CD14-positive monocyte (primary cell): ENCODE data around the gene SGCA. TPM values are rescaled to one million over a fixed set of nuclear protein-coding genes. Genes with fewer than 3 reads are reported as not detected.
A peak's percentile ranks its signal among the peaks of the same experiment; 100 is the strongest.

Source experiments
- DNase-seq, 3 donors: peaks; one replicate each; pipeline ENCODE4 v3.0.0-alpha.2; 2011 to 2022
- H2AFZ ChIP-seq: 2 replicates; pipeline ENCODE4 v1.6.0; 2012; ENCODE audit warnings: mild to moderate bottlenecking, low read depth, low read length, inconsistent platforms; ENCODE audit not compliant: insufficient read depth, poor library complexity, severe bottlenecking
- H3K27ac ChIP-seq, 2 donors: 1 replicate in 1 of 2; 2 replicates in 1 of 2; pipeline ENCODE4 v1.5.1; 2012 to 2013; ENCODE audit warnings: low read length in 2 of 2, control low read depth in 1 of 2, inconsistent platforms in 1 of 2, low read depth in 1 of 2, mild to moderate bottlenecking in 1 of 2
- H3K27me3 ChIP-seq, 2 donors: one replicate each; pipeline versions ENCODE4 v1.6.0 to v1.6.1; 2011 to 2013; ENCODE audit warnings: low read length in 2 of 2; ENCODE audit not compliant: control insufficient read depth in 2 of 2, insufficient read depth in 2 of 2
- H3K36me3 ChIP-seq, 2 donors: replicated peaks in 1 of 2; 1 replicate in 1 of 2; 2 replicates in 1 of 2; pipeline versions ENCODE4 v1.5.1 to v1.6.1; 2012 to 2013; ENCODE audit warnings: low read length in 2 of 2, control low read depth in 1 of 2, inconsistent platforms in 1 of 2, mild to moderate bottlenecking in 1 of 2; ENCODE audit not compliant: insufficient read depth in 2 of 2, control insufficient read depth in 1 of 2
- H3K4me1 ChIP-seq, 2 donors: 1 replicate in 1 of 2; 2 replicates in 1 of 2; pipeline versions ENCODE4 v1.5.1 to v1.6.1; 2012 to 2013; ENCODE audit warnings: low read length in 2 of 2, control low read depth in 1 of 2, inconsistent platforms in 1 of 2, mild to moderate bottlenecking in 1 of 2, moderate library complexity in 1 of 2; ENCODE audit not compliant: insufficient read depth in 2 of 2, control insufficient read depth in 1 of 2
- H3K4me2 ChIP-seq: replicated peaks from 2 replicates; pipeline ENCODE3; 2012; ENCODE audit warnings: low read length, moderate library complexity, mild to moderate bottlenecking; ENCODE audit not compliant: poor library complexity, severe bottlenecking; ENCODE audit errors: extremely low read depth
- H3K4me3 ChIP-seq, 3 experiments: fragments of 200-600 bp in 1 of 3; sonication (generic) in 1 of 3; replicated peaks in 1 of 3; 1 replicate in 2 of 3; 2 replicates in 1 of 3; pipeline ENCODE4 v1.5.1; 2011 to 2013; ENCODE audit warnings: low read length in 3 of 3, mild to moderate bottlenecking in 3 of 3, control low read depth in 2 of 3, low read depth in 2 of 3, inconsistent platforms in 1 of 3, moderate library complexity in 1 of 3
- H3K79me2 ChIP-seq: 2 replicates; pipeline ENCODE4 v1.6.0; 2012; ENCODE audit warnings: mild to moderate bottlenecking, control low read depth, inconsistent platforms, low read length, moderate library complexity; ENCODE audit not compliant: insufficient read depth
- H3K9ac ChIP-seq: 2 replicates; pipeline ENCODE4 v1.6.0; 2017; ENCODE audit warnings: low read length, mild to moderate bottlenecking; ENCODE audit not compliant: insufficient read depth, poor library complexity, severe bottlenecking
- H3K9me3 ChIP-seq, 2 donors: replicated peaks in 1 of 2; 1 replicate in 1 of 2; 2 replicates in 1 of 2; pipeline versions ENCODE4 v1.5.1 to v1.6.1; 2012 to 2013; ENCODE audit warnings: low read length in 2 of 2, control low read depth in 1 of 2; ENCODE audit not compliant: control insufficient read depth in 1 of 2, insufficient read depth in 1 of 2
- H4K20me1 ChIP-seq: 2 replicates; pipeline ENCODE4 v1.6.0; 2012; ENCODE audit warnings: mild to moderate bottlenecking, low read length, control low read depth, moderate library complexity; ENCODE audit not compliant: insufficient read depth
- H3K27ac Mint-ChIP-seq, 7 donors: one replicate each; pipeline ENCODE4 v1.8.0; 2020; ENCODE audit warnings: mild to moderate bottlenecking in 7 of 7, mixed read lengths in 7 of 7, moderate library complexity in 6 of 7, inconsistent platforms in 2 of 7
- H3K27me3 Mint-ChIP-seq, 3 donors: one replicate each; pipeline ENCODE4 v1.8.0; 2021 to 2022; ENCODE audit warnings: low read depth in 3 of 3, mild to moderate bottlenecking in 3 of 3, mixed read lengths in 3 of 3, moderate library complexity in 3 of 3, inconsistent platforms in 1 of 3
- H3K36me3 Mint-ChIP-seq, 2 donors: one replicate each; pipeline ENCODE4 v1.8.0; 2020; ENCODE audit warnings: mixed read lengths in 2 of 2, inconsistent platforms in 1 of 2, mild to moderate bottlenecking in 1 of 2
- H3K4me1 Mint-ChIP-seq: one replicate; pipeline ENCODE4 v1.8.0; 2020; ENCODE audit warnings: mild to moderate bottlenecking, mixed read lengths
- H3K4me3 Mint-ChIP-seq, 2 donors: one replicate each; pipeline ENCODE4 v1.8.0; 2020; ENCODE audit warnings: mild to moderate bottlenecking in 2 of 2, mixed read lengths in 2 of 2, moderate library complexity in 1 of 2
- H3K9me3 Mint-ChIP-seq, 7 donors: one replicate each; pipeline ENCODE4 v1.8.0; 2020 to 2022; ENCODE audit warnings: mixed read lengths in 7 of 7, mild to moderate bottlenecking in 6 of 7, moderate library complexity in 6 of 7, inconsistent platforms in 2 of 7
- CTCF ChIP-seq: fragments of 200-600 bp; IDR thresholded peaks from one replicate; pipeline ENCODE4 v1.8.0; 2022; ENCODE audit warnings: antibody characterized with exemption, mild to moderate bottlenecking
- WGBS: methylation state at CpG from one replicate; pipeline ENCODE4 v1.1.5; 2013; ENCODE audit warnings: missing lambda C conversion rate; ENCODE audit not compliant: insufficient coverage; 5-methylcytosine and 5-hydroxymethylcytosine counted together
- intact Hi-C, 2 donors: fragments of 100-400 bp; cut with micrococcal nuclease; formaldehyde crosslinking; loops; one replicate each; pipeline versions ENCODE4 v1.15.0 to v1.15.1; 2023
- polyA plus RNA-seq, 3 donors: library from polyadenylated mRNA; depleted of rRNA in 1 of 3; unstranded in 2 of 3; stranded (reverse) in 1 of 3; fragments of 300-500 nt in 2 of 3; fragments of >200 nt in 1 of 3; fragmentation: Illumina TruSeq in 2 of 3; gene quantifications; 1 replicate in 2 of 3; 2 replicates in 1 of 3; pipeline ENCODE4 v1.2.3, GENCODE V29; 2012 to 2021

SGCA gene
- polyA plus RNA-seq, 3 donors, result 0.27 to 0.89 (median 0.53) TPM

GRCh38 chr17:50147841-50148225, 18.0 kb upstream of the SGCA start:
- 9% methylated on average over 3 of the region's 5 CpGs for WGBS
- peak overlapping the region; percentile 90 for H3K9ac ChIP-seq
- H3K27ac Mint-ChIP-seq, result peak overlapping the region; percentile 95 to 98 (median 96)
- H3K9me3 Mint-ChIP-seq, result peaks cover 0 to 4% (median 0%) of the 10 kb centered on the region in 7 donors
- peak overlapping the region; percentile 100 for H3K4me3 Mint-ChIP-seq
- DNase-seq, result no peak
- no peak overlapping the region for H2AFZ ChIP-seq
- H3K4me3 ChIP-seq, result peak overlapping the region; percentile 83 to 100 (median 95)
- peaks cover 41 to 45% of the 10 kb centered on the region in 2 donors for H3K36me3 Mint-ChIP-seq
- peak overlapping the region; percentile 83 to 93 for H3K27ac ChIP-seq
- peaks cover 0 to 2% (median 1%) of the 10 kb centered on the region in 3 donors for H3K27me3 Mint-ChIP-seq
- H3K4me1 Mint-ChIP-seq, result peaks cover 60% of the 10 kb centered on the region
- intact Hi-C loops, result loop anchor here in 1 of 2 donors (1.0 kb wide), 2 partner anchors 8 to 53 kb away; partner anchors contain the start of gene PDK2
- peak overlapping the region; percentile 99 for H3K4me2 ChIP-seq
- H3K9me3 ChIP-seq, result no peaks in the 10 kb centered on the region
- H3K79me2 ChIP-seq, result peaks cover 95% of the 10 kb centered on the region
- peaks cover 82% of the 10 kb centered on the region for H4K20me1 ChIP-seq
- H3K4me1 ChIP-seq, result peaks cover 57 to 69% of the 10 kb centered on the region in 2 donors
- no peaks in the 10 kb centered on the region for H3K27me3 ChIP-seq
- H3K36me3 ChIP-seq, result peaks cover 29 to 39% of the 10 kb centered on the region in 2 donors
- no peak for TF ChIP-seq CTCF

- WGBS, result 0% methylated on average over 4 of the region's 25 CpGs
- Mint-ChIP-seq H3K9me3 (peaks cover 0 to 4% (median 0%) of the 10 kb centered on the region in 7 donors), H3K4me3 (peak overlapping the region; percentile 100), H3K27ac (peak overlapping the region; percentile 95 to 98 (median 96)), H3K4me1 (peaks cover 55% of the 10 kb centered on the region), H3K27me3 (peaks cover 0 to 2% (median 1%) of the 10 kb centered on the region in 3 donors), H3K36me3 (peaks cover 34 to 39% of the 10 kb centered on the region in 2 donors)
- Histone ChIP-seq H3K27me3 (no peaks in the 10 kb centered on the region), H4K20me1 (peaks cover 76% of the 10 kb centered on the region), H3K27ac (peak overlapping the region; percentile 83 to 93), H3K9ac (peak overlapping the region; percentile 90), H3K4me3 (peak overlapping the region; percentile 83 to 100 (median 95)), H3K79me2 (peaks cover 90% of the 10 kb centered on the region), H3K4me2 (peak overlapping the region; percentile 99), H2AFZ (no peak overlapping the region), H3K36me3 (peaks cover 22 to 32% of the 10 kb centered on the region in 2 donors), H3K4me1 (peaks cover 59 to 69% of the 10 kb centered on the region in 2 donors), H3K9me3 (no peaks in the 10 kb centered on the region)
- TF ChIP-seq CTCF, result no peak
- DNase-seq, result peak; percentile 87 to 95 (median 89)
- intact Hi-C loops, result loop anchor here in 1 of 2 donors (1.0 kb wide), 2 partner anchors 8 to 53 kb away; partner anchors contain the start of gene PDK2
Measured at GRCh38 chr17:50148226-50149090, 17.3 kb upstream of the SGCA start.
